Lung (tissue), 12 donors: Measurements from ENCODE around the gene BRAP. TPM values are rescaled to one million over a fixed set of nuclear protein-coding genes. Genes with fewer than 3 reads are reported as not detected.

Source experiments
- ATAC-seq: fragments of 200-7000 bp; cut with Tn5 transposase; one replicate; pipeline ENCODE4 v1.9.1; 2020; ENCODE audit warnings: moderate number of reproducible peaks; ENCODE audit not compliant: insufficient read depth, low FRiP score
- DNase-seq, 3 donors: peaks; one replicate each; pipeline ENCODE4 v3.0.0-alpha.2; 2013 to 2017
- H3K27ac ChIP-seq, 2 donors: one replicate each; pipeline ENCODE4 v1.5.1; 2013; ENCODE audit warnings: mild to moderate bottlenecking in 2 of 2, moderate library complexity in 2 of 2, control low read depth in 1 of 2, inconsistent platforms in 1 of 2, low read depth in 1 of 2, low read length in 1 of 2
- H3K27me3 ChIP-seq, 3 donors: one replicate each; pipeline ENCODE4 v1.5.1; 2013; ENCODE audit warnings: low read length in 2 of 3; ENCODE audit not compliant: control insufficient read depth in 3 of 3, insufficient read depth in 3 of 3
- H3K36me3 ChIP-seq, 4 donors: one replicate each; pipeline ENCODE4 v1.5.1; 2013; ENCODE audit warnings: low read length in 4 of 4, mild to moderate bottlenecking in 1 of 4, moderate library complexity in 1 of 4; ENCODE audit not compliant: control insufficient read depth in 4 of 4, insufficient read depth in 4 of 4
- H3K4me1 ChIP-seq, 5 donors: one replicate each; pipeline ENCODE4 v1.5.1; 2013; ENCODE audit warnings: low read length in 5 of 5, mild to moderate bottlenecking in 2 of 5, moderate library complexity in 1 of 5; ENCODE audit not compliant: control insufficient read depth in 5 of 5, insufficient read depth in 5 of 5
- H3K4me3 ChIP-seq: one replicate; pipeline ENCODE4 v1.5.1; 2013; ENCODE audit warnings: mild to moderate bottlenecking, control low read depth, moderate library complexity
- H3K9ac ChIP-seq, 2 donors: one replicate each; pipeline ENCODE4 v1.5.1; 2013; ENCODE audit warnings: low read length in 2 of 2, control low read depth in 1 of 2; ENCODE audit not compliant: insufficient read depth in 1 of 2
- H3K9me3 ChIP-seq, 4 donors: one replicate each; pipeline ENCODE4 v1.5.1; 2013; ENCODE audit warnings: low read length in 3 of 4, mild to moderate bottlenecking in 1 of 4, moderate library complexity in 1 of 4; ENCODE audit not compliant: control insufficient read depth in 4 of 4, insufficient read depth in 3 of 4
- CTCF ChIP-seq: IDR thresholded peaks from 2 replicates; pipeline ENCODE4 v1.5.1; 2012; ENCODE audit warnings: mild to moderate bottlenecking; ENCODE audit errors: control extremely low read depth, extremely low read depth
- WGBS, 2 donors: extraction: QIAGEN DNeasy Blood & Tissue Kit; methylation state at CpG; one replicate each; pipeline ENCODE4 v1.1.7; 2013; 5-methylcytosine and 5-hydroxymethylcytosine counted together
- polyA plus RNA-seq, 2 donors: library from polyadenylated mRNA; stranded (reverse); fragments of 200-250 nt; gene quantifications; one replicate each; pipeline ENCODE4 v1.2.1, GENCODE V29; 2013
- total RNA-seq, 2 donors: library from RNA; depleted of rRNA in 1 of 2; stranded (reverse); fragments of >200 nt in 1 of 2; gene quantifications; one replicate each; pipeline ENCODE4 v1.2.1, GENCODE V29; 2014 to 2021
- donor health status: control.
- donor health status: control.
- donor health status: Bipolar disorder and iron deficiency.
- donor health status: healthy.
- donor health status: DM: yes; HTN: yes; CAD: no.

The BRAP gene
- total and polyA plus RNA-seq, 4 donors: 9.1 to 16.5 (median 12.2) TPM

GRCh38 chr12:111715279-111715678 lies 29.5 kb upstream of the BRAP start:
- H3K36me3 ChIP-seq: peaks cover 6 to 39% (median 18%) of the 10 kb centered on the region in 4 donors

GRCh38 chr12:111706145-111706544 lies 20.4 kb upstream of the BRAP start:
- DNase-seq (no peak), ATAC-seq (no peak)
- Histone ChIP-seq H3K9ac (no peak overlapping the region), H3K27ac (no peak overlapping the region), H3K27me3 (no peaks in the 10 kb centered on the region), H3K9me3 (no peaks in the 10 kb centered on the region), H3K4me3 (no peak overlapping the region), H3K36me3 (peaks cover 30 to 34% (median 32%) of the 10 kb centered on the region in 4 donors), H3K4me1 (no peaks in the 10 kb centered on the region)
- TF ChIP-seq CTCF: no peak
- 93 to 96% methylated on average over 6 of the region's 6 CpGs for WGBS, 2 donors

More at GRCh38 chr12:111715279-111715678, 29.5 kb upstream of the BRAP start:
- ATAC-seq: no peak
- H3K9me3 ChIP-seq: no peaks in the 10 kb centered on the region
- peaks cover 0 to 5% (median 0%) of the 10 kb centered on the region in 5 donors for H3K4me1 ChIP-seq
- 79 to 86% methylated on average over 4 of the region's 4 CpGs for WGBS, 2 donors
- no peak overlapping the region for H3K4me3 ChIP-seq
- no peak overlapping the region for H3K9ac ChIP-seq
- no peak for TF ChIP-seq CTCF
- DNase-seq: peak; percentile 3 to 18 (median 6)
- H3K27me3 ChIP-seq: no peaks in the 10 kb centered on the region
- H3K27ac ChIP-seq: peak overlapping the region in 1 of 2 donors; percentile 59

- no peak overlapping the region for H3K4me3 ChIP-seq
- no peaks in the 10 kb centered on the region for H3K4me1 ChIP-seq
- no peak overlapping the region for H3K27ac ChIP-seq
- peaks cover 28 to 34% (median 33%) of the 10 kb centered on the region in 4 donors for H3K36me3 ChIP-seq
- no peaks in the 10 kb centered on the region for H3K27me3 ChIP-seq
- no peak for ATAC-seq
- WGBS, 2 donors: 73 to 84% methylated on average over 5 of the region's 5 CpGs
- no peak overlapping the region for H3K9ac ChIP-seq
- TF ChIP-seq CTCF: no peak
- no peaks in the 10 kb centered on the region for H3K9me3 ChIP-seq
- DNase-seq: no peak
Measured at GRCh38 chr12:111705672-111706071, 19.9 kb upstream of the BRAP start.

- ATAC-seq: no peak
Measured at GRCh38 chr12:111699962-111700361, 14.2 kb upstream of the BRAP start.

More at GRCh38 chr12:111699962-111700361, 14.2 kb upstream of the BRAP start:
- Histone ChIP-seq H3K9me3 (no peaks in the 10 kb centered on the region), H3K36me3 (peaks cover 14 to 23% (median 15%) of the 10 kb centered on the region in 4 donors), H3K27me3 (no peaks in the 10 kb centered on the region), H3K27ac (no peak overlapping the region), H3K4me3 (no peak overlapping the region), H3K4me1 (no peaks in the 10 kb centered on the region), H3K9ac (no peak overlapping the region)
- WGBS, 2 donors: 89 to 95% methylated on average over 2 of the region's 2 CpGs
- no peak for TF ChIP-seq CTCF
- DNase-seq: no peak
